OCI-LY1 (cell line): ENCODE measurements around the gene FAAH.

Experiments
- H2AFZ ChIP-seq: fragments of 200-600 bp; sonication (generic), shearing (Covaris generic); 2 replicates; pipeline ENCODE4 v1.6.0; 2014; ENCODE audit warnings: antibody characterized with exemption, mild to moderate bottlenecking, low read length
- H3F3A ChIP-seq: fragments of 200-600 bp; sonication (generic), shearing (Covaris generic); 2 replicates; pipeline ENCODE4 v1.6.0; 2014; ENCODE audit warnings: mild to moderate bottlenecking, antibody characterized with exemption, low read length, moderate library complexity; ENCODE audit not compliant: insufficient read depth
- H3K27ac ChIP-seq: fragments of 200-600 bp; sonication (generic); 2 replicates; pipeline ENCODE4 v1.5.1; 2014; ENCODE audit warnings: low read length, mixed run types, mild to moderate bottlenecking, low read depth; ENCODE audit not compliant: poor library complexity, severe bottlenecking
- H3K27me3 ChIP-seq: fragments of 200-600 bp; sonication (generic); 2 replicates; pipeline ENCODE4 v1.6.0; 2014; ENCODE audit warnings: antibody characterized with exemption, mild to moderate bottlenecking, low read length, moderate library complexity; ENCODE audit not compliant: insufficient read depth
- H3K36me3 ChIP-seq: fragments of 200-600 bp; sonication (generic); 2 replicates; pipeline ENCODE4 v1.6.1; 2014; ENCODE audit warnings: mild to moderate bottlenecking, antibody characterized with exemption, low read length, moderate library complexity, mixed read lengths; ENCODE audit not compliant: insufficient read depth
- H3K4me1 ChIP-seq: fragments of 200-600 bp; sonication (generic); 2 replicates; pipeline ENCODE4 v1.5.1; 2014; ENCODE audit warnings: mild to moderate bottlenecking, low read length, moderate library complexity; ENCODE audit not compliant: insufficient read depth, severe bottlenecking
- H3K4me2 ChIP-seq: fragments of 200-600 bp; sonication (generic), shearing (Covaris generic); 2 replicates; pipeline ENCODE4 v1.6.1; 2014; ENCODE audit warnings: low read length
- H3K4me3 ChIP-seq: fragments of 200-600 bp; sonication (generic); 2 replicates; pipeline ENCODE4 v1.5.1; 2014; ENCODE audit warnings: low read length, low read depth, mild to moderate bottlenecking, mixed read lengths; ENCODE audit not compliant: poor library complexity, severe bottlenecking
- H3K79me2 ChIP-seq: fragments of 200-600 bp; shearing (Covaris generic); 2 replicates; pipeline ENCODE4 v1.6.1; 2016; ENCODE audit warnings: mixed run types, low read length, mixed read lengths; ENCODE audit not compliant: insufficient read depth
- H3K9ac ChIP-seq: fragments of 200-600 bp; sonication (generic), shearing (Covaris generic); 2 replicates; pipeline ENCODE4 v1.6.1; 2014; ENCODE audit warnings: mild to moderate bottlenecking, low read length, mixed read lengths
- H3K9me2 ChIP-seq: fragments of 200-600 bp; sonication (generic), shearing (Covaris generic); 2 replicates; pipeline ENCODE4 v1.6.1; 2014; ENCODE audit warnings: low read depth, mild to moderate bottlenecking, low read length, mixed read lengths
- H3K9me3 ChIP-seq: fragments of 200-600 bp; shearing (Covaris generic); 2 replicates; pipeline ENCODE4 v1.6.1; 2014; ENCODE audit warnings: low read length, mixed read lengths
- H4K20me1 ChIP-seq: fragments of 200-600 bp; sonication (generic), shearing (Covaris generic); 2 replicates; pipeline ENCODE4 v1.6.0; 2016; ENCODE audit warnings: mild to moderate bottlenecking, low read length; ENCODE audit not compliant: insufficient read depth
- EZH2 ChIP-seq: fragments of 200-600 bp; sonication (generic), shearing (Covaris generic); IDR thresholded peaks from 2 replicates; pipeline ENCODE4 v1.8.0; 2017; ENCODE audit warnings: borderline replicate concordance, mixed run types, mild to moderate bottlenecking, antibody characterized with exemption, low read length, moderate library complexity, mixed read lengths
- TF ChIP-seq, protein P1 (sequence below): fragments of 200-600 bp; sonication (generic), shearing (Covaris generic); IDR thresholded peaks from 2 replicates; pipeline ENCODE4 v1.5.1; 2017; ENCODE audit warnings: mild to moderate bottlenecking, antibody characterized with exemption, low read length, moderate library complexity, mixed read lengths

FAAH gene

DNA sequence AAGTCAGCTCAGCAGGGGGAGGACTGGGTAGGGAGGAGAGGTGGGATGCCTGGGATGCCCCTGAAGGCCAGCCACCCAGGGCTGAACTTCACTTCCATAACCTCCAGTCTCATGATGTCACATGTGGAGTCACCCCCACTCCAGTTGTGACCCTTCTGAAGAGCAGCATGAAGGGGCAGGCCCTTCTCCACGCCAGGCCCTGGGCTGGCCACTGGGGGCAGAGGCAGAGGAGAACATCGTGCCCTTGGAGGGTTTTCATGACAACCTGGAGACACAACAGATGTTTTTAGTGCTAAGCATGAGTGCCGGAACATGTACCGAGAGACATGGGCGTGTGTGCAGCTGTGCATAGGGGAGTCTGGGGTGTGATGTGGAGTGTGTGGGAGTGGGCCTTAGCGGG is 37.6 kb downstream of the FAAH start:
- Histone ChIP-seq H3K9ac (no peak overlapping the region), H3K9me3 (no peaks in the 10 kb centered on the region), H2AFZ (no peak overlapping the region), H3K27ac (no peak overlapping the region), H3K4me3 (no peak overlapping the region), H3F3A (no peaks in the 10 kb centered on the region), H3K9me2 (no peaks in the 10 kb centered on the region), H4K20me1 (no peaks in the 10 kb centered on the region), H3K79me2 (no peaks in the 10 kb centered on the region), H3K27me3 (0 out of 2 replicates have a peak, but pooled peaks cover 5% of the 10 kb centered on the region), H3K4me2 (no peak overlapping the region), H3K4me1 (no peaks in the 10 kb centered on the region), H3K36me3 (no peaks in the 10 kb centered on the region)
- no peak for TF ChIP-seq EZH2
- TF ChIP-seq, protein P1, sequence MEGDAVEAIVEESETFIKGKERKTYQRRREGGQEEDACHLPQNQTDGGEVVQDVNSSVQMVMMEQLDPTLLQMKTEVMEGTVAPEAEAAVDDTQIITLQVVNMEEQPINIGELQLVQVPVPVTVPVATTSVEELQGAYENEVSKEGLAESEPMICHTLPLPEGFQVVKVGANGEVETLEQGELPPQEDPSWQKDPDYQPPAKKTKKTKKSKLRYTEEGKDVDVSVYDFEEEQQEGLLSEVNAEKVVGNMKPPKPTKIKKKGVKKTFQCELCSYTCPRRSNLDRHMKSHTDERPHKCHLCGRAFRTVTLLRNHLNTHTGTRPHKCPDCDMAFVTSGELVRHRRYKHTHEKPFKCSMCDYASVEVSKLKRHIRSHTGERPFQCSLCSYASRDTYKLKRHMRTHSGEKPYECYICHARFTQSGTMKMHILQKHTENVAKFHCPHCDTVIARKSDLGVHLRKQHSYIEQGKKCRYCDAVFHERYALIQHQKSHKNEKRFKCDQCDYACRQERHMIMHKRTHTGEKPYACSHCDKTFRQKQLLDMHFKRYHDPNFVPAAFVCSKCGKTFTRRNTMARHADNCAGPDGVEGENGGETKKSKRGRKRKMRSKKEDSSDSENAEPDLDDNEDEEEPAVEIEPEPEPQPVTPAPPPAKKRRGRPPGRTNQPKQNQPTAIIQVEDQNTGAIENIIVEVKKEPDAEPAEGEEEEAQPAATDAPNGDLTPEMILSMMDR: no peak

DNA sequence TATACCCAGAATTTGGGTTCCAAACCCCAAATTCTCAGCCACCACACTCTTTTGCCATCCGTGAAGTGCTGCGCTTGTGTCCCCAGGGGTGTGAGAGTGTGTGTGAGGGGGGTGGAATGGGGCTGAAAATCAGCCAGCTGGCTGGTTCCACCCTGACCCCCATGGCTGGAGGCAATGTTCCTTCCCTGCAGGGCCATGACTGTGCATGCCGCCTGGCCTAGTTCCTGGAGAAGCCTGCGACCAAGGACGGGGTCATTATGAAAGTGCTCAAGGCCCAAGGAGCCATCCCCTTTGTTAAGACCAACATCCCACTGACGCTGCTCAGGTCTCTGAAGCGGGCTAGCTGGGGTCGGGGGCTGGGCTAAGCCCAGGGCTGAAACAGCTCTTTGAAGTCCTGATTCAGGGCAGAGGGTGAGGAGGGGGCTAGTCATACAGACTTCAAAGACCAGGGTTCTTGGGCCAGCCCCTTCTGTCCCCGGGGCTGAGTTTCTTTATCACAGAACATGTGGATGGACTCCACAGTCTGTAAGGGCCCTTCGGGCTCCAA is 38.7 kb downstream of the FAAH start:
- H3K36me3 ChIP-seq: no peaks in the 10 kb centered on the region
- no peaks in the 10 kb centered on the region for H3K9me2 ChIP-seq
- no peaks in the 10 kb centered on the region for H3K79me2 ChIP-seq
- no peak overlapping the region for H3K4me2 ChIP-seq
- H3F3A ChIP-seq: no peaks in the 10 kb centered on the region
- no peaks in the 10 kb centered on the region for H3K4me1 ChIP-seq
- H3K9me3 ChIP-seq: no peaks in the 10 kb centered on the region
- no peaks in the 10 kb centered on the region for H4K20me1 ChIP-seq
- no peak overlapping the region for H3K4me3 ChIP-seq
- H3K27ac ChIP-seq: no peak overlapping the region
- H3K27me3 ChIP-seq: 0 out of 2 replicates have a peak, but pooled peaks cover 5% of the 10 kb centered on the region
- no peak for TF ChIP-seq EZH2
- TF ChIP-seq, protein P1: no peak
- H3K9ac ChIP-seq: no peak overlapping the region
- no peak overlapping the region for H2AFZ ChIP-seq

DNA sequence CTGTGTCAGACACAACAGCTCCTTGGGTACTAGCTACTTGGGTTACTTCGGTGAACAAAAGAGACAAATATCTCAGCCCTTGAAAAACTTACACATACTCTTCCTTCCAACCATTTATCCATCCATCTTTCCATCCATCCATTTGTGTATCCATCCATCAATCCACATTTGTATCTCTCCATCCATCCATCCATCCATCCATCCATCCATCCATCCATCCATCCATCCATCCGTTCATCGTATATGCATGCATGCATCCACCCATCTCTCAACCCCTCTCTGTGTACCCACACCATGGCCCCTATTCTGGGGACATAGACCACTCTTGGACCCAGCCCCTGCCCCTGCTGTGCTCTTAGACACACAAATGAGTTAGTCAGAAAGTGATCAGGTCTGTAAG is 40.2 kb downstream of the FAAH start:
- Histone ChIP-seq H3K4me3 (no peak overlapping the region), H3K4me1 (no peaks in the 10 kb centered on the region), H3K9ac (no peak overlapping the region), H3K4me2 (no peak overlapping the region), H3K27ac (no peak overlapping the region), H3K27me3 (0 out of 2 replicates have a peak, but pooled peaks cover 5% of the 10 kb centered on the region), H2AFZ (no peak overlapping the region), H3F3A (no peaks in the 10 kb centered on the region), H3K79me2 (no peaks in the 10 kb centered on the region), H4K20me1 (no peaks in the 10 kb centered on the region), H3K9me3 (no peaks in the 10 kb centered on the region), H3K36me3 (no peaks in the 10 kb centered on the region), H3K9me2 (no peaks in the 10 kb centered on the region)
- TF ChIP-seq, protein P1: no peak
- TF ChIP-seq EZH2: no peak
